ENCODE data around the gene CKS1B.

DNA sequence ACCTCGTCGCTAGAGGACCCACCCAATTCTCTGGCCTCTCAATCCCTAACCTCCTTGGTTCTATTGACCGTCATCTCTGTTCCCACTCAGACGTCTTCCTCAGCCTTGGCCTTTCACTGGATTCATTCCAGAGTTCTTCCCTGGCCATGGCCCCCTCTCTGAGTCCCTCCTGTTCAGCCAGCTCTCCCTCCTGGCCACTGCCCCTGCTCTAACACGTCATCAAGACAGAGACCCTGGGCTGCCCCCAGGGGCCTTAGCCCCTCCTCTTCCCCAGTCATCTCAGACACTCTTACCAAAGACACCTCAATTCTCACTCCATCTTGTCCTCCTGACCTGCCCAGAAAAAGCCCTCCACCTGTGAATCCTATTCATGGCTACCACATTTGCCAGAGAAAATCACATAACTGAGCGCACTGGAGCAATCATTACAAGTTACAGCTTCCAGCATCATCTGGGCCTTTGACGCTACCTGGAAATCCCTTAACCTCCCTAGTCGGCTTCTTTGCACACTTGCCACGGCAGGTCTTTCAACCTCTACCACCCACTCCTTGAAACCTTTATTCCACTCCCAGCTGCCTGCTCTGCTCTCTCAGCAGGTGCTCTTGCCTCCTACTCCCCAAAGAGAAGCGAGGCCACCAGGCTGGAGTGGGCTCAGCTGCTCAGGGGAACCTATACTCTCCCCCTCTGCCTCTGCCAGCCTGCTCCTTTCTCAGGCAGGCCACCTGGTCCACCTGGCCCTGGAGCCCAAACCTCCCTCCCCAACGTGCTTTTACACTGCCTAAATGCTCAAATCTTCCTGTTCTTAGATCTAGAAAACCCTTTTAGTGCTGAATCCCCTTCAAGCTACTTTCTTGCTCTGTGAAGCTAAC, 45.1 kb downstream of the CKS1B start:
- TF ChIP-seq, protein P1, sequence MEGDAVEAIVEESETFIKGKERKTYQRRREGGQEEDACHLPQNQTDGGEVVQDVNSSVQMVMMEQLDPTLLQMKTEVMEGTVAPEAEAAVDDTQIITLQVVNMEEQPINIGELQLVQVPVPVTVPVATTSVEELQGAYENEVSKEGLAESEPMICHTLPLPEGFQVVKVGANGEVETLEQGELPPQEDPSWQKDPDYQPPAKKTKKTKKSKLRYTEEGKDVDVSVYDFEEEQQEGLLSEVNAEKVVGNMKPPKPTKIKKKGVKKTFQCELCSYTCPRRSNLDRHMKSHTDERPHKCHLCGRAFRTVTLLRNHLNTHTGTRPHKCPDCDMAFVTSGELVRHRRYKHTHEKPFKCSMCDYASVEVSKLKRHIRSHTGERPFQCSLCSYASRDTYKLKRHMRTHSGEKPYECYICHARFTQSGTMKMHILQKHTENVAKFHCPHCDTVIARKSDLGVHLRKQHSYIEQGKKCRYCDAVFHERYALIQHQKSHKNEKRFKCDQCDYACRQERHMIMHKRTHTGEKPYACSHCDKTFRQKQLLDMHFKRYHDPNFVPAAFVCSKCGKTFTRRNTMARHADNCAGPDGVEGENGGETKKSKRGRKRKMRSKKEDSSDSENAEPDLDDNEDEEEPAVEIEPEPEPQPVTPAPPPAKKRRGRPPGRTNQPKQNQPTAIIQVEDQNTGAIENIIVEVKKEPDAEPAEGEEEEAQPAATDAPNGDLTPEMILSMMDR (conservative IDR thresholded peaks at IDR 0.05; ENCODE audit: low read depth, low read length): no peak
- no peak for TF ChIP-seq EZH2 (IDR thresholded peaks at IDR 0.05; ENCODE audit: borderline replicate concordance, low read depth, low read length, poor library complexity, severe bottlenecking)
